Measurements from ENCODE around the gene WDFY4. TPM values are rescaled to one million over a fixed set of nuclear protein-coding genes. Genes with fewer than 3 reads are reported as not detected.
"Not testable (repeated sequence)": the region's sequence is repeated elsewhere in the genome, so short reads cannot be mapped to it uniquely, and the experiment has no call there.

WDFY4 gene
- total and polyA plus RNA-seq, 11 donors, result 0.46 to 19.8 (median 1.0) TPM

GRCh38 chr10:48640326-48640725, 44.3 kb upstream of the WDFY4 start:
- intact Hi-C loops (cut with DNase I), result no loop called here
- Histone ChIP-seq H3K36me3 (no peaks in the 10 kb centered on the region), H3K9me3 (peaks cover 0 to 24% (median 11%) of the 10 kb centered on the region in 12 donors), H3K27me3 (no peaks in the 10 kb centered on the region), H3K4me1 (peaks cover 0 to 50% (median 0%) of the 10 kb centered on the region in 12 donors), H3K4me3 (no peak overlapping the region), H3K27ac (peak overlapping the region in 1 of 12 donors; percentile 81)
- WGBS, 4 donors, result 63 to 71% (median 68%) methylated on average over 1 of the region's 1 CpG
- no peak for TF ChIP-seq CTCF (IDR thresholded peaks at IDR 0.05)
- ATAC-seq, result no peak
- no peak for DNase-seq

- H3K36me3 ChIP-seq; H3K27me3 ChIP-seq; H3K4me3 ChIP-seq; ATAC-seq; DNase-seq; H3K27ac ChIP-seq; intact Hi-C loops (cut with DNase I): not testable (repeated sequence)
- Histone ChIP-seq H3K4me1 (peaks cover 0 to 41% (median 0%) of the 10 kb centered on the region in 12 donors), H3K9me3 (peaks cover 0 to 24% (median 11%) of the 10 kb centered on the region in 12 donors)
- WGBS, 4 donors, result 89 to 95% (median 93%) methylated on average over 4 of the region's 4 CpGs
Observed at GRCh38 chr10:48641099-48641690, 43.5 kb upstream of the WDFY4 start.

- peaks cover 0 to 2% (median 0%) of the 10 kb centered on the region in 12 donors for H3K4me1 ChIP-seq
- H3K4me3 ChIP-seq, result no peak overlapping the region
- intact Hi-C loops (cut with DNase I), result loop anchor here in 1 of 10 donors (5.0 kb wide), 1 partner anchor 278 kb away; no protein-coding TSS in a partner anchor
- DNase-seq (no peak), ATAC-seq (no peak)
- H3K27ac ChIP-seq, result no peak overlapping the region
- peaks cover 0 to 17% (median 10%) of the 10 kb centered on the region in 12 donors for H3K9me3 ChIP-seq
- H3K36me3 ChIP-seq, result no peaks in the 10 kb centered on the region
- 65 to 80% (median 66%) methylated on average over 1 of the region's 1 CpG for WGBS, 4 donors
- TF ChIP-seq CTCF (IDR thresholded peaks at IDR 0.05), result no peak
- TF ChIP-seq POLR2A (IDR thresholded peaks at IDR 0.05), result no peak
- no peaks in the 10 kb centered on the region for H3K27me3 ChIP-seq
Observed at GRCh38 chr10:48645600-48645999, 39.1 kb upstream of the WDFY4 start.

GRCh38 chr10:48647073-48647472, 37.6 kb upstream of the WDFY4 start:
- H3K36me3 ChIP-seq, H3K9me3 ChIP-seq, H3K4me1 ChIP-seq, H3K4me3 ChIP-seq, H3K27ac ChIP-seq, DNase-seq, ATAC-seq, H3K27me3 ChIP-seq: not testable (repeated sequence)
- WGBS, 4 donors, result 97 to 98% (median 97%) methylated on average over 7 of the region's 7 CpGs
- intact Hi-C loops (cut with DNase I), result loop anchor here in 1 of 10 donors (5.0 kb wide), 1 partner anchor 280 kb away; no protein-coding TSS in a partner anchor

GRCh38 chr10:48648172-48648942, 36.3 kb upstream of the WDFY4 start:
- TF ChIP-seq CTCF (IDR thresholded peaks at IDR 0.05) (no peak), POLR2A (IDR thresholded peaks at IDR 0.05) (no peak)
- WGBS, 4 donors, result 83 to 92% (median 87%) methylated on average over 12 of the region's 12 CpGs
- no peaks in the 10 kb centered on the region for H3K9me3 ChIP-seq
- no peaks in the 10 kb centered on the region for H3K36me3 ChIP-seq
- intact Hi-C loops (cut with DNase I), result loop anchor here in 1 of 10 donors (5.0 kb wide), 1 partner anchor 281 kb away; no protein-coding TSS in a partner anchor
- H3K4me1 ChIP-seq, result peaks cover 0 to 15% (median 0%) of the 10 kb centered on the region in 12 donors
- H3K4me3 ChIP-seq, result no peak overlapping the region
- H3K27ac ChIP-seq, result no peak overlapping the region
- DNase-seq (no peak), ATAC-seq (peak in 1 of 4 donors; percentile 18)
- no peaks in the 10 kb centered on the region for H3K27me3 ChIP-seq
